OCI-LY1 (cell line): ENCODE results near the gene COL18A1.

Source experiments
- CTCF ChIP-seq: fragments of 200-600 bp; sonication (generic), shearing (Covaris generic); IDR thresholded peaks from 2 replicates; pipeline ENCODE4 v1.5.1; 2017; ENCODE audit warnings: mild to moderate bottlenecking, antibody characterized with exemption, low read length, moderate library complexity, mixed read lengths
- EZH2 ChIP-seq: fragments of 200-600 bp; sonication (generic), shearing (Covaris generic); IDR thresholded peaks from 2 replicates; pipeline ENCODE4 v1.8.0; 2017; ENCODE audit warnings: borderline replicate concordance, mixed run types, mild to moderate bottlenecking, antibody characterized with exemption, low read length, moderate library complexity, mixed read lengths

- TF ChIP-seq CTCF (no peak), EZH2 (no peak)
Measured at GRCh38 chr21:45367402-45368351, 37.3 kb upstream of the COL18A1 start.
